HG03139 (cell line): Measurements from ENCODE around the gene LENG1.
A peak's percentile ranks its signal among the peaks of the same experiment; 100 is the strongest.
"Not testable (repeated sequence)": the region's sequence is repeated elsewhere in the genome, so short reads cannot be mapped to it uniquely, and the experiment has no call there.

Experiments
- ATAC-seq: cut with Tn5 transposase; IDR thresholded peaks from one replicate; pipeline ENCODE4 v1.9.1; 2021; ENCODE audit not compliant: unreplicated experiment

The LENG1 gene

DNA sequence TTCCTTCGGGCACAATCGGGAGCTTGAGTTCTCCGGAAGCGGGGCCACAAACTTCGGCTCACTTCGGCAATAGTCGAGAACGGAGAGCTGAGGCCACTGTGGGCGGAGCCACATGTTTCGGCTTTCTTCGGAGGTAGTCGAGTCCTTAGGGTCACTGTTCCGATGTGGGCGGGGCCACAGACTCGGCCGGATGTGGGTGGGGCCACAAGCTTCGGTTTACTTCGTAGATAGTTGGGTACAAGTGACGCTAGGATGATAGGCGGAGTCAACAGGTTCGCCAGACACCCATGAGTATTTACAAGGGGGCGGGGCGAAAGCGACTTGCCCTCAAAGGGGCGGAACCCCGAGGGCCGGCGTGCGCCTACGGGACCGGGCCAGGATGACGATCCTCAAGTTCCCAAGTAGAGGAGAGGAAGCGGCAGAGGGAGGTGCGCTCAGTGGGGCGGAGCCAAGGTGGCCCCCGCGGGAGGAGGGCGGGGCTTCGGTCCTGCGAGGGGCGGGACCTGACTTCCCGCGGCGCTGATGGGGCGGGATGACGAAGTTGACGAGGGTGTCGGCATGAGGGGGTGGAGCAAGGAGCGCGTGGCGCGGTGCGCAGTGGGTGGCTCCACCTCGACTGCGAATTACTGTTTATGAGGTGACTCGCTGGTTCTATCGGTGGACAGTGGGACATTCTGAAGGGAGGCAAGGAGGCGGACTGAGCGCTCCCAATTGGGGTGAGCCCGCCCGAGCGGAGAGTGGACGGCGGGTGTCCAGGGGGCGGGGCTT is 30.4 kb upstream of the LENG1 start:
- ATAC-seq = peak; percentile 41

DNA sequence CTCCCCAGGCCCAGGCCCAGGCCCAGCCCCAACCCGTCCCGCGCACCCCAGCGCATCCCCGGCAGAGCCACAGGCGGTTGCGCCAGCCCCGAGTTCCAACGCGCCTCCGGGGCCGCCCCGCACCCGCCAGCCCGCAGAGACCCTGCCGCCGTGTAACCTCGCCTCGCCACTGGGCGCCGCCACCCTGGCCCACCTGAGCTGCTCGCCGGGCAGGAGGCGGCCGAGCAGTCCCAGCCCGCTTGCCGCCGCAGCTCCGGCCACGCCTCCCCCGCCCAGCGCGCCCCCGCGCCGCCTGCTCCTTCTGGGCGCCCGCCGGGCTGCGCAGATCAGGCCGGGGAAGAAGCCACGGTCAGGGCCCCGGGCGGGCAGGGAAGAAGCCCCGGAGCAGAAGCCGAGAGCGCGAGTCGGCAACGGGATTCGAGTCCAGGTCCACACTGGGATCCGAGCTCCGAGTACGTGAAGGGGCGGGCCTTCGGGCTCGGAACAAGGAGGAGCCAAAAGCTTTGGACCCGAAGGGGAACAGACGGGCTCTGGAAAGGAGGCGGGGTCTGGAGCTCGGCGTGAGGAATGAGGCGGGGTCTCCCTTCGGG is 29.7 kb upstream of the LENG1 start, which contains the start of gene MBOAT7:
TSS of gene MBOAT7 (minus strand) at position 436 of the 590 bp plus-strand sequence. CDS start 1,072 bp downstream, outside the sequence.
- ATAC-seq = peak; percentile 31

DNA sequence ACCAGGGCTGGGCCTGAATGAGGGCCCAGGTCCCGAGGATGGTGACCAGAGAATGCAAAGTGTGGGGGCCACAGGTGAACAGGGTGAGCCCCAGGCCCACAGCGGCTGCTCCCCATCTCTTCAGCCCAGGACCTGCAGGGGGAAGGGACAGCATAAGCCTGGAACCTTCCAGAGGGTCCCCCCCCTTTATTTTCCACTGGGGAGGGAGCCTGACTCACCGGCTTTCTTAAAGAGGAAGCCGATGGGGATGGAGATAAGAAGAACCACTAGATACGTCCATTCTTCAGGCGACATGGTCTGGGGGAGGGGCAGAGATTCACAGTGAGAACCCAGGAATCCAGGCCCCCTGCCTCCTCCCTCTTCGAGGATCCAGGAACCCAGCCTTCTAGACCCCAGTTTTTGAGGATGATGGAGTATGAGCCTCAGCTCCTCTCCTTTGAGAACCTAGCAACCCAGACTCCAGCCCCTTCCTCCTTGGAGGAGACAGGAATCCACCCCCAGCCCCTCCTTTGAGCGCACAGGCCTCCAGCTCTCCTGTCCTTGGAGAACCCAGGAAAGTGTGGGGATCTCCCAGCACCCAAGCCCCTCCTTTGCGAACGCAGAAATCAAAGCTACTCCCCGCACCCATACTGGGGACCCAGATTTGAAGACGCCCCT is 28.8 kb upstream of the LENG1 start:
- no peak for ATAC-seq

DNA sequence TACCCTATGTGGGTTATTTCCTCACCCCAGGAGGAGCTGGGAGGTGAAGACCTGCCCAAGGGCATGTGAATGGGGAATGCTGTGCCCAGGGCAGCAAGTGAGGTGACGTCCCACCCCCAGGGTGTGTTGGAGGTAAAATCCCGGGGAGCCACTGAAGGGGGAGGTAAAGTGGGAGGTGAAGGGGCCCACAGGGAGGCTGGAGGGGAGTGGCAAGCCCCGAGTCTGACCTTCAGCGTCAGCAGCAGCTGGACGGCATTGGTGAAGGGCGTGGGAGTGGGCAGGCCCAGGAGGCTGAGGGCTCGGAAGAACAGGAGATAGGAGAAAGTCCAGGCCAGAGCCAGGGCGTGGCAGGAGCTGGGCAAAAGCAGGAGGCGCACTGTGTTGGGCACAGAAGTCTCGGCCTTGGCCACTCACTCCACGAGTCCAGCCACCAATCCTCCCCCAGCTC is 27.4 kb upstream of the LENG1 start:
- ATAC-seq = no peak

DNA sequence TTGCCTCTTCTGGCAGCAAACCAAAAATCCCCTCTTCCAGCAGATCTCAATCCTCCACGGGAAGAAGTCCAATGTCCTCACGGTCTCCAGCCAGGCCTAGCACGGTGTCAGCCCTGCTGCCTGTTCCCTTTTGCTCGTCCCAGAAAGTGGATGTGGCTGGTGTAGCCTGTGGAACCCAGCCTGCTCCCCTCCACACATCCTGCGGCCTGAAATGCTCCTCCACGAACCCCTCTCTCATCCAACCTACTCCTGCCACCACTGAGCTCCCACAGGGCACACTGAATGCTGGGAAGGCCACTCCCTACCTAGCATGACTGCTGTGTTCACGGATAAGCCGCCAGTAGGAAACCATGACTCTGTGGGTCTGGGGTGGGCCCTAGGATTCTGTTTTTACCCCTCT is 26.8 kb upstream of the LENG1 start:
- no peak for ATAC-seq

DNA sequence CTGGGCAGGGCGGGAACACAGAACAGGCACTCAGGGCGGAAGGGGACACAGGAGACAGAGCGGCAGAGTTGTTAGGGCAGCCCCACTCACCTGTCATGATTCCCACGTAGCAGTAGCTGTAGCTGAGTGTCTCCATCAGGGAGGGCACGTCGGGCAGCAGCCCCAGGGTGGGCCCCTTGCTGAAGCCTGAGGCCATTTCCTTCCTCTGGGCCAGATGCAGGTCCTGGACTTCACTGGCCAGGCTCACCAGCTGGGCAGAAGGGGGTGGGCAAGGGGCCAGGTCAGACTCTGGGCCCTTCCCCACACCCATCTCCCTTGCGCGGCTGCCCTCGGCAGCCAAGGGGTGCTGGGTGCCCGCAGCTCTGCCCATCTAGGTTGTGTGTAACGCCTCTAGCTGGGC is 23.9 kb upstream of the LENG1 start:
- no peak for ATAC-seq

DNA sequence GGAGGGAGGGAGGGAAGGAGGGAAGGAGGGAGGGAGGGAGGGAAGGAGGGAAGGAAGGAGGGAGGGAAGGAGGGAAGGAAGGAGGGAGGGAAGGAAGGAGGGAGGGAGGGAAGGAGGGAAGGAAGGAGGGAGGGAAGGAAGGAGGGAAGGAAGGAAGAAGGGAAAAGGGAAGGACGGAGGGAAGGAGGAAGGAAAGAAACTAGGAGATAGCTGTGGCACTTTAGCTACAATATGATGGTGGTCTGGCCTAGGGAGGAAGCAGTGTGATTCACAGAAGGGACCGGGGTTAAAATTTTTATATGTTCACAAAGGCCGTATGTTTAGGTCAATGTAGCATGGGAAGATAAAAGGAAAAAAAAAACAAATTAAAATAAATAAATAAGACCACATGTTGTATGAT is 22.4 kb upstream of the LENG1 start:
- ATAC-seq = not testable (repeated sequence)

DNA sequence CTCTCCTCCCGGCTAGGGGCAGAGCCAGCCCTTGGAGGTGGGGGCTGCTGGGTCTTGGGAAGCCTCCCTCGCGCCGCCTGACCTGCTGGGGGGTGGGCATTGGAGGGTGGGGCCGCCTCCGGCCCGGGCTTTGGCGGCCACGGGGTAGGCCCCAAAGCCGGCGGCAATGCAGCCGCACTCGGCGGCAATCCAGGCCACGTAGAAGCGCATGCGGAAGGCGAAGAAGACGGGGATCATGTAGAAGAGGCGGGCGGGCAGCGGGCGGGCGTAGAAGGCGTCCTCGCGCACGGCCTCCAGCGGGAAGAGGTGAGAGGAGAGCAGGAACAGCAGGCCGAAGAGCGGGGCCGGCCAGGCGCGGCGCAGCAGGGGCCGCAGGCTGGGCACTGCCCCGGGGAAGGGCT is 21.2 kb upstream of the LENG1 start:
- no peak for ATAC-seq

DNA sequence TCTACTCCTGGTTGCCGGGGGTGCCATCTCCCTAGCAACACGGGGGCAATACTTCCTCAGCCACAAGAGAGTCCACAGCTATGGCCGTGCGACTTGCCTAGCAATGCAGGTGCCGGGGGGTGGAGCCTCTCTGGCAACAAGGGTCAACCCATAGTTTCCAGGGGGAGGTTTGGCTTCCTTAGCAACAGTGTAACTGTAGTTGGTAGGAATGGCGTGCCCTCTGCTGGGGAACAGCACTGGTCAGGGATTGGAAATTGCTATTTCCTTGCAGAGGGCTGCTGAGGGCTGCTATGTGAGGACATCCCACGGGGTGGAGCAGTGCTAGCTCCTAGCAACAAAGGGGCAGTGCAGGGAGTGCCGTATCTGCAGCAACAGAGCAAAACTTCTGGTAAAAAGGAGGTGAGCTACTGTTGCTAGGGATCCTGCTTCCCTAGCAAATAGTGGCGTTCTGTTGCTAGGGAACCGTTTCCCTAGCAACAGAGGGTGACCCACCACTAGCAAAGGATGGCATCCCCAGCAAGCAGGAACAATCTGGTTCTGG is 20.5 kb upstream of the LENG1 start:
- ATAC-seq = no peak

DNA sequence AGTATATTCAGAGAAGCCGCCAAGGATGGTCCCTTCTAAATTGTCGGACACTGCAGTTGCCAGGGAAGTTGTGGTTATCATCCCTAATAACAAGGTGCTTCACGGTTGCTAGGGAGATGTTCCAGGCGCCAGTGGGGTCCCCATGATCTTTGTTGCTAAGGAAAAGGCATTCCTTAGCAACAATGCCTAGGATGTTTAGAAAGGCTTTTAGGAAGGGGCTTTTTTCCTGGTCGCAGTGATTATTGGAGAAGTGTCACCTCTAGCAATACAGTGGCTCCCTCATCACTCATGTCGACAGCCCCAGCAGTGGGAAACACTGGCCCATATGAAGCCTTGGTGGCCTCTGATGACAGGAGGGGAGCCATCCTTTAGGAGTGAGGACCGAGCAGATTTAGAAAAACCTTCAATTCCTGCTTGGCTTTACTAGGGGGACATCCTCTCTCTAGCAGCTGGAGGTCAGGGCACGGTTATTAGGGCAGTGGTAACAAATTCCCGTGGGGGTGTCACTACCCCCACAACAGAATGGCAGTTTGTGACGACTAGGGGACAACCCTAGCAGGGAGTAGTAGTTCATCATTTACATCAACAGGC is 19.8 kb upstream of the LENG1 start:
- ATAC-seq = no peak

DNA sequence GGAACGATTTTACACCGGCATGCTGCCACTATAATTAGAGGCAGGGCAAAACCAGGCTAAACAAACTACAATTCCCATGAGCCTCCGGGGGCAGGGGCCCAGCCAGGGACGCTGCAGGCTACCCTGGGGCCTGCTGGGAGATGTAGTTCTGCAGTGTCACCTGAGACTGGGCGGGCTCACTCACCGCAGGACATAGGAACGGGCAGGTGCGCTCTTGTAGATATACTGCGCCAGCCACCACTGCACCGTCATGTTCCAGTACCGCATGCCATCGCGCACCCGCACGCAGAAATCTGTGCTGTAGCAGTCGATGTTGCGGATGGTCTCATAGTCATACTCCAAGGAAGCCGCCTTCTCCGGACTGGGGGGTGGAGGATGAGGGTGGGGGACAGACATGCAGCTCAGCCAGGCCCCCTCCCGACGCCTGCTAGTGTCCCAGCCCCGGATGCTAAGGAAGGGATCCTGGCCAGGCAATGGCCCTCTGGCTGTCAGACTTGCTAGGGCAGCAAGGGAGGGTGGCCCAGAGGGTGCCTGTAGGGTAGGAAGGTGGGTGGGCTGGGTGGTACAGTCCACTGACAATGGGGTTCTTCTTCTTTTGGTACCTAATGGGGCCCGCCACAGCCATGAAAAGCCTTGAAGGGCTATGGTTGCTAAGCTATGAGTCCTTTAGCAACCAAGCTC is 19.2 kb upstream of the LENG1 start:
- ATAC-seq = no peak

DNA sequence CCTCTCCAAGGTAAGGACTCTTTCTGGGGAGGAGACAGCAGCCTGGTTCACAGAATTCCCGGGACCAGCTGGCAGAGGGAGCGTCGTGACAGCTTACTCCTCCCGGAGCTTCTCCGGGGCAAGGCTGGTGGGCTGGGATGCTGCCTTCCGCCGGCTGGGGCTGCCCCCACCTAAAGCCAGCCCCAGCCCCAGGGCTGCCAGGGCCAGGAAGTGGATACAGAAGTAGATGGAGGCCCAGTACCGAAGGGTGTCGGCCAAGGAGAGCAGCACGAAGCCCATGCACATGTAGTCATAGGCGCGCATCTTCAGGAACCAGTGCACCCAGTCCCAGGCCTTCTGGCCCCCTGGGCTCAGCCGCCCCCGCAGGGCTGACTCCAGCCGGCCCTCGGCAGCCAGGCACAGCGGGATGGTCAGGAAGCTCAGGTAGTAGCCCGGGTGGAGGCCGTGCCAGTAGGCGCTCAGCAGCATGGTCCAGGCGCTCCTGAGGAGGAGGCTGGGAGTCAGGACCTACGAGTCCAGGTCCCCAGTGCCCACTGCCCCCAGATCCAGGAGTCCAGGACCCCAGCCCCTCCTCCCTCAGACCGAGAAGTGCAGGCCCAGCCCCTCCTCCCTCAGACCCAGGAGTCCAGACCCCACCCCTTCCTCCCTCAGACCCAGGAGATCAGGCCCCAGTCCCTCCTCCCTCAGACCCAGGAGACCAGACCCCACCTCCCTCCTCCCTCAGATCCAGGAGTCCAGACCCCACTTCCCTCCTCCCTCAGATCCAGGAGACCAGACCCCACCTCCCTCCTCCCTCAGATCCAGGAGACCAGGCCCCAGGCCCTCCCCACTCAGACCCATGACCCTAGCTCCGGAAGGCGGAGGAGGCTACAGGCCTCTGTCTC is 14.7 kb upstream of the LENG1 start:
- ATAC-seq = no peak

DNA sequence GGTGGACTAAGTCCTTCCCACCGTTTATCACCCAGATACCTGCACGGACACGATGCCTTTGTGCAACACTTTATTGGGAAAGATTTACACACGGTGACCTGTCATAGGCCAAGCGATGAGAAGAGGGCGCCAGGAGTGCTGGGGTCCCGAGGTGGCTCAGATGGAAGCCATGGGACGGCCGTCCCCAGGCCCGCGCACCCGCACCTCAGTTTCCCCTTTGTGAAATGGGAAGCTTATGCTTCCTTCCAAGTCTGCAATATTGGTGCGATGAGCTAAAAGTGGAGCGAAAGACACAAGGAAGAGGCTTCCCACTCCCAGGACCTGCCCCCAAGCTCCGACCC is 13.8 kb upstream of the LENG1 start:
- no peak for ATAC-seq

DNA sequence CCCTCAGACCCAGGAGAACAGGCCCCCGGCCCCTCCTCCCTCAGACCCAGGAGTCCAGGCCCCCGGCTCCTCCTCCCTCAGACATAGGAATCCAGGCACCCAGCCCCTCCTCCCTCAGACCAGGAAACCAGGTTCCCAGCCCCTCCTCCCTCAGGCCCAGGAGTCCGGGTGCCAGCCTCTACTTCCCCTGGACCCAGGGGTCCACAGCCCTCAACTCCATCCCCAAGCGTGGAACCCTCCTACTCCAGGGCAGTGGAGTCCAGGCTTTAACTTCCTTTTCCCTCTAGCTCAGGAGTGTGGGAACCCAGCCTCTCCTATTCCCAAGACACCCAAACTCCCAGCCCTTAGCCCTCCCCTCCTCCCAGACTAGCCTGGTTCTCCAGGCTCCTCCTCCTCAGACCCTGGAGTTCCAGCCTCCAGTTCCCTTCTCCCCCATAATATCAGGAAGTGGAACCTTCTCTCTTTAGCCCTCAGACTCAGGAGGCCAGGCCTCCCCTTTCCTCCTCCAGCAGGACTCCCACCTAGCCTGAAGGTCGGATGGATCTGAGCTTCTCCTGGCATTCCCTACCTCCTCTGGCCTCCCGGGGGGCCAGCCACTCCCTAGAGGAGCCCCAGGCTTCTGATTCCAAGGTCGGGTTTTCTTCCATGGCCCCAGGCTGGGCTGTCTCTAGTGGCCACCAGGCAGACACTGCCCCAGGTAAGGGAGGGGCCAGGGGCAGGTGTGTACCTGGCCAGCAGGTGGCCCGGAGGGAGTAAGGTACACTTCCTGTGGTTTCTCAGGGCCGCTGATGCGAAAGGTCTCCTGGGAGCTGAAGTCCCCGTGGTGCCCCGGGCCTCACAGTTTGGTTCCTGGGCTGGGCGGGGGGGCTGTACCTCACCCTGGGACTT is 13.2 kb upstream of the LENG1 start, which contains the start of gene TMC4:
TSS of gene TMC4 (minus strand) at position 690 of the 888 bp plus-strand sequence. CDS start at position 647, 43 bp downstream.
- ATAC-seq = no peak

DNA sequence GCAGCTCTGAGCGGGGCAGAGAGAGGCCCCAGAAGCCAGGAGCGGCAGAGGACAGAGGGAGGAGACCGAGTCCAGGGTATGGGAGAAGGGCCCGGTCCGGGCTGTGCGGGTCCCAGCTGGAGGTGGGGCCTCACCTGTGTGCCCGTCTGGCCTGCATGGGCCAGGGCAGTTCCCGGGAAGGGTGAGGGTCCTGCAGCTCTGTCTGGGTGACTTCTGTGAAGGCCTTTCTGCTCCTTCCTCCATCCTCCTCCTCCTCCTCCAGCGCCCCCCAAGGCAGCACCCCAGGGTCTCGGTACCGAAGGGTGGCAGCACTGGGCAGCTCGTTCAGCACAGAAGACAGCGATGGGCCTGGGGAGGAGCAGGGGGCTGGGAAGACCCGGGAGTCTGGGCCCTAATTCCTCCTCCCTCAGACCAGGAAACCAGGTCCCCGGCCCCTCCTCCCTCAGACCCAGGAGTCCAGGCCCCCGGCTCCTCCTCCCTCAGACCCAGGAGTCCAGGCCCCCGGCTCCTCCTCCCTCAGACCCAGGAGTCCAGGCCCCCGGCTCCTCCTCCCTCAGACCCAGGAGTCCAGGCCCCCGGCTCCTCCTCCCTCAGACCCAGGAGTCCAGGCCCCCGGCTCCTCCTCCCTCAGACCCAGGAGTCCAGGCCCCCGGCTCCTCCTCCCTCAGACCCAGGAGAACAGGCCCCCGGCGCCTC is 12.4 kb upstream of the LENG1 start:
- not testable (repeated sequence) for ATAC-seq

DNA sequence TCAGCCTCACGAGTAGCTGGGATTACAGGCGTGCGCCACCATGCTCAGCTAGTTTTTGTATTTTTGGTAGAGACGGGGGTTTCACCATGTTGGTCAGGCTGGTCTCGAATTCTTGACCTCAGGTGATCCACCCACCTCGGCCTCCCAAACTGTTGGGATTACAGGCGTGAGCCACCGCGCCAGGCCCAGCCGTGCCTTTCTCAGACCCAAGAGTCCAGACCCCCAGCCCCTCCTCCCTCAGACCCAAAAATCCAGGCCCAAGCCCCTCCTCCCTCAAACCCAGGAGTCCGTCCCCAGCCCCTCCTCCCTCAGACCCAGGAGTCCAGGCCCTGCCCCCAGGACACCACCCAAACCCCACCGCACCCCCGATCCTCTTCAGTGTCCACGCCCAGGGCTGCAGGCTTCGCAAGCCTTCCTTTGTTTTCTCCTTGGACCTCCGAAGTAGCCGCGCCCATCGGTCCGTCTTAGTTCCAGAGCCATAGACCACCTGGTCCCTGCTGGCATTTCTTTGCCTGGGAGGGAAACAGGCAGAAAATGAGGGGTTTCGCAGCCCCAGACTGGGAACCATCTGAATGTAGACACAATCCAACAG is 9.7 kb upstream of the LENG1 start:
- no peak for ATAC-seq

DNA sequence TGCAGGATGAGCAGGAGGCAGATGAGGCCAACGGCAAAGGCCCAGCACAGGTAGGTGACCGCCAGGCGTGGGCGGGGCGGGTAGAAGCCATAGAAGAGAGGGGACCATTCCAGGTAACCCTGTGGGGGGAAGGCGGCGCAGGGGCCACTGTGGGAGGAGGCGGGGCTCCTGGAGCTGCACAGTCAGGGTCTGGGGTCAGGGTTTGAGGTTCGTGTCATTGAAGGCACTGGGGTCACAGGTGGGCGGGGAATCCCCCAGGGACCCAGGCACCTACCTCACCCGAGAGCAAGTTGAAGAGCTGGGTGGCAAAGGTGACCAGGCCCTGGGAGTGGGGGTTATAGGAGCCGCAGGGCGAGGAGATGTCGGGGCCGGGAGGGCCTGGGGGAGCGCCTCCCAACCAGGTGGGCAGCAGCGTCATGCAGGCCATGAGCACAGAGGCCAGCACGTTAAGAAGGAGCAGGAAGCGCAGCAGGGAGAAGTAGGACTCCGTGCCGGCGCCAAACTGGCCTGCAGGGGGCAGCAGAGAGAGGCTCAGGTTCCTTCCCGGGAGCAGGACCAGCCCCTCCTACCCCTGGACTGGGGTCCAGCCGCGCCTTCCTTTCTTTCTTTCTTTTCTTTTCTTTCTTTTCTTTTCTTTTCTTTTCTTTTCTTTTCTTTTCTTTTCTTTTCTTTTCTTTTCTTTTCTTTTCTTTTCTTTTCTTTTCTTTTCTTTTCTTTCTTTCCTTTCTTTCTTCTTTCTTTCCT is 8.8 kb upstream of the LENG1 start:
- ATAC-seq = peak; percentile 49
